H1 (cell line): ENCODE measurements around the gene FIGNL1. TPM values are rescaled to one million over a fixed set of nuclear protein-coding genes. Genes with fewer than 3 reads are reported as not detected.

Experiments used
- CTCF ChIA-PET: fragments of 300-600 bp; sonication (Branson Sonifier 250); formaldehyde crosslinking; loops from one replicate; lab custom pipeline; 2021; ENCODE audit not compliant: partially characterized antibody; lab: Charles Lee
- POLR2A ChIA-PET: fragments of 300-600 bp; sonication (Branson Sonifier 250); formaldehyde crosslinking; loops from one replicate; lab custom pipeline; 2021; ENCODE audit warnings: inconsistent platforms; ENCODE audit not compliant: partially characterized antibody; lab: Charles Lee
- DNase-seq, 2 experiments: peaks; one replicate each; pipeline versions ENCODE4 v3.0.0 to v3.0.0-alpha.2; 2010 to 2022; ENCODE audit warnings: low spot score in 2 of 2, low read depth in 1 of 2, mixed read lengths in 1 of 2
- FAIRE-seq: peaks from 2 replicates; lab custom pipeline; 2011; peaks lifted over from hg19 to GRCh38; lab: Jason Lieb, UNC
- H2AFZ ChIP-seq: 2 replicates; pipeline ENCODE4 v1.8.1; 2012; ENCODE audit warnings: low read length, inconsistent platforms
- H2AK5ac ChIP-seq: 2 replicates; pipeline ENCODE4 v1.6.1; 2013; ENCODE audit warnings: low read depth, low read length
- H2BK120ac ChIP-seq: replicated peaks from 2 replicates; pipeline ENCODE3; 2013; ENCODE audit warnings: low read depth, low read length, inconsistent platforms
- H2BK12ac ChIP-seq: 2 replicates; pipeline ENCODE4 v1.6.1; 2013; ENCODE audit warnings: low read depth, low read length
- H2BK15ac ChIP-seq: 2 replicates; pipeline ENCODE4 v1.6.1; 2013; ENCODE audit warnings: low read length
- H2BK20ac ChIP-seq: 2 replicates; pipeline ENCODE4 v1.6.1; 2013; ENCODE audit warnings: low read length
- H2BK5ac ChIP-seq: 2 replicates; pipeline ENCODE4 v1.6.1; 2013; ENCODE audit warnings: low read depth, low read length
- H3K14ac ChIP-seq: 2 replicates; pipeline ENCODE4 v1.6.1; 2013; ENCODE audit warnings: inconsistent platforms; ENCODE audit not compliant: insufficient read length
- H3K18ac ChIP-seq: 2 replicates; pipeline ENCODE4 v1.6.1; 2013; ENCODE audit warnings: low read length; ENCODE audit errors: extremely low read depth
- H3K23ac ChIP-seq: 2 replicates; pipeline ENCODE4 v1.6.1; 2013; ENCODE audit warnings: inconsistent platforms; ENCODE audit not compliant: insufficient read length
- H3K23me2 ChIP-seq: 2 replicates; pipeline ENCODE4 v1.6.1; 2013; ENCODE audit warnings: low read depth, low read length
- H3K27ac ChIP-seq: 2 replicates; pipeline ENCODE4 v1.6.1; 2011; ENCODE audit warnings: low read depth, low read length, inconsistent platforms
- H3K27me3 ChIP-seq, 4 experiments: replicated peaks in 1 of 4; 1 replicate in 1 of 4; 2 replicates in 3 of 4; pipeline versions ENCODE4 v1.6.1 to v1.8.1; 2011 to 2013; ENCODE audit warnings: low read length in 3 of 4, mild to moderate bottlenecking in 3 of 4, inconsistent platforms in 2 of 4, mixed read lengths in 2 of 4, moderate library complexity in 1 of 4; ENCODE audit not compliant: control insufficient read depth in 3 of 4, insufficient read depth in 3 of 4; ENCODE audit errors: extremely low read depth in 1 of 4
- H3K36me3 ChIP-seq, 4 experiments: 2 replicates each; pipeline versions ENCODE4 v1.6.1 to v1.8.1; 2011 to 2013; ENCODE audit warnings: mild to moderate bottlenecking in 4 of 4, low read length in 3 of 4, moderate library complexity in 2 of 4, control low read depth in 1 of 4, inconsistent platforms in 1 of 4; ENCODE audit not compliant: insufficient read depth in 4 of 4, control insufficient read depth in 2 of 4
- H3K4ac ChIP-seq: replicated peaks from 2 replicates; pipeline ENCODE3; 2013; ENCODE audit warnings: low read length, low read depth, mixed read lengths, inconsistent platforms; ENCODE audit not compliant: insufficient read length
- H3K4me1 ChIP-seq, 4 experiments: replicated peaks in 1 of 4; 1 replicate in 1 of 4; 2 replicates in 3 of 4; pipeline versions ENCODE4 v1.6.1 to v1.8.1; 2011 to 2013; ENCODE audit warnings: low read length in 3 of 4, inconsistent platforms in 2 of 4, mixed read lengths in 1 of 4; ENCODE audit not compliant: insufficient read depth in 4 of 4, control insufficient read depth in 3 of 4
- H3K4me2 ChIP-seq, 2 experiments: 2 replicates each; pipeline versions ENCODE4 v1.6.1 to v1.8.1; 2011 to 2013; ENCODE audit warnings: low read depth in 2 of 2, low read length in 2 of 2, control low read depth in 1 of 2, inconsistent platforms in 1 of 2, mild to moderate bottlenecking in 1 of 2; ENCODE audit not compliant: insufficient read depth in 1 of 2
- H3K4me3 ChIP-seq, 4 experiments: fragments of 200-600, 300-600 bp in 1 of 4; sonication (generic), shearing (Covaris generic), sonication (Bioruptor Twin) in 1 of 4; 2 replicates each; pipeline versions ENCODE4 v1.5.1 to v1.8.1; 2011 to 2016; ENCODE audit warnings: low read length in 4 of 4, low read depth in 3 of 4, control low read depth in 2 of 4, inconsistent platforms in 2 of 4, mild to moderate bottlenecking in 2 of 4, mixed read lengths in 1 of 4, moderate library complexity in 1 of 4; ENCODE audit not compliant: insufficient read depth in 2 of 4; ENCODE audit errors: extremely low read depth in 1 of 4
- H3K56ac ChIP-seq: replicated peaks from 2 replicates; pipeline ENCODE3; 2013; ENCODE audit warnings: low read depth, mild to moderate bottlenecking, mixed read lengths, low read length, inconsistent platforms; ENCODE audit not compliant: insufficient read length
- H3K79me1 ChIP-seq: 2 replicates; pipeline ENCODE4 v1.6.1; 2013; ENCODE audit warnings: low read depth, low read length, control low read depth
- H3K79me2 ChIP-seq, 2 experiments: 2 replicates each; pipeline versions ENCODE4 v1.6.1 to v1.8.1; 2012 to 2013; ENCODE audit warnings: low read length in 2 of 2, mild to moderate bottlenecking in 2 of 2, inconsistent platforms in 1 of 2; ENCODE audit not compliant: insufficient read depth in 2 of 2, control insufficient read depth in 1 of 2
- H3K9ac ChIP-seq, 4 experiments: replicated peaks in 1 of 4; 1 replicate in 1 of 4; 2 replicates in 3 of 4; pipeline versions ENCODE4 v1.6.1 to v1.8.1; 2011 to 2013; ENCODE audit warnings: low read depth in 3 of 4, low read length in 3 of 4, control low read depth in 2 of 4, mild to moderate bottlenecking in 2 of 4, moderate library complexity in 2 of 4, inconsistent platforms in 1 of 4; ENCODE audit errors: extremely low read depth in 1 of 4
- H3K9me3 ChIP-seq, 2 experiments: 2 replicates each; pipeline versions ENCODE4 v1.6.1 to v1.8.1; 2012 to 2013; ENCODE audit warnings: mild to moderate bottlenecking in 2 of 2, moderate library complexity in 2 of 2, control low read depth in 1 of 2, inconsistent platforms in 1 of 2, low read depth in 1 of 2, low read length in 1 of 2, mixed read lengths in 1 of 2; ENCODE audit not compliant: insufficient read depth in 2 of 2
- H4K20me1 ChIP-seq, 2 experiments: replicated peaks in 1 of 2; 2 replicates each; pipeline versions ENCODE3 to v1.8.1; 2011 to 2013; ENCODE audit warnings: inconsistent platforms in 2 of 2, low read length in 2 of 2, mild to moderate bottlenecking in 1 of 2; ENCODE audit not compliant: insufficient read depth in 2 of 2, control insufficient read depth in 1 of 2
- H4K5ac ChIP-seq: 2 replicates; pipeline ENCODE4 v1.6.1; 2013; ENCODE audit warnings: low read length, low read depth, mixed read lengths, inconsistent platforms; ENCODE audit not compliant: insufficient read length
- H4K8ac ChIP-seq: 2 replicates; pipeline ENCODE4 v1.8.0; 2013; ENCODE audit warnings: mild to moderate bottlenecking, moderate library complexity, low read length, inconsistent platforms; ENCODE audit not compliant: insufficient read depth; ENCODE audit errors: extremely low read depth
- H4K91ac ChIP-seq: replicated peaks from 2 replicates; pipeline ENCODE3; 2013; ENCODE audit warnings: low read length, mixed read lengths, inconsistent platforms; ENCODE audit not compliant: insufficient read length
- BRCA1 ChIP-seq: IDR thresholded peaks from 2 replicates; pipeline ENCODE4 v1.6.1; 2012; ENCODE audit warnings: low read depth, low read length, improper control_type of control experiment
- GTF2F1 ChIP-seq: IDR thresholded peaks from 2 replicates; pipeline ENCODE4 v1.6.1; 2012; ENCODE audit warnings: low read depth, low read length, improper control_type of control experiment, borderline replicate concordance
- JUND ChIP-seq: IDR thresholded peaks from 2 replicates; pipeline ENCODE4 v1.6.1; 2011; ENCODE audit warnings: mild to moderate bottlenecking, improper control_type of control experiment, low read length
- KDM4A ChIP-seq: IDR thresholded peaks from one replicate; pipeline ENCODE4 v1.7.1; 2012; ENCODE audit warnings: low read depth, mild to moderate bottlenecking, moderate library complexity, low read length, inconsistent platforms; ENCODE audit not compliant: severe bottlenecking
- KDM5A ChIP-seq: fragments of 200-600 bp; IDR thresholded peaks from 2 replicates; pipeline ENCODE4 v1.7.1; 2012; ENCODE audit warnings: mild to moderate bottlenecking, low read length, inconsistent platforms, mixed read lengths
- NANOG ChIP-seq: IDR thresholded peaks from 2 replicates; pipeline ENCODE4 v1.6.1; 2011; ENCODE audit warnings: low read length, low read depth, mild to moderate bottlenecking, inconsistent platforms; ENCODE audit not compliant: insufficient read depth, poor library complexity, severe bottlenecking
- PHF8 ChIP-seq: fragments of 200-600 bp; sonication (generic); conservative IDR thresholded peaks from 2 replicates; pipeline ENCODE4 v1.7.1; 2012; ENCODE audit warnings: low read depth, mild to moderate bottlenecking, inconsistent platforms, low read length, moderate library complexity
- SAP30 ChIP-seq: fragments of 300-600 bp; sonication (generic); IDR thresholded peaks from 2 replicates; pipeline ENCODE4 v1.7.1; 2012; ENCODE audit warnings: low read length, moderate library complexity, mild to moderate bottlenecking, inconsistent platforms; ENCODE audit not compliant: insufficient read depth, insufficient replicate concordance
- SRF ChIP-seq: IDR thresholded peaks from 2 replicates; pipeline ENCODE4 v1.6.1; 2011; ENCODE audit warnings: mild to moderate bottlenecking, low read depth, low read length, moderate library complexity
- TEAD4 ChIP-seq: IDR thresholded peaks from 2 replicates; pipeline ENCODE4 v1.6.1; 2012; ENCODE audit warnings: low read depth, low read length, inconsistent platforms, mixed read lengths
- USF2 ChIP-seq: IDR thresholded peaks from 2 replicates; pipeline ENCODE4 v1.6.1; 2011; ENCODE audit warnings: low read length, improper control_type of control experiment
- ZNF274 ChIP-seq: IDR thresholded peaks from 2 replicates; pipeline ENCODE4 v1.7.0; 2012; ENCODE audit warnings: low read length, borderline replicate concordance; ENCODE audit errors: extremely low read depth
- WGBS, 2 experiments: shearing (Covaris generic) in 1 of 2; methylation state at CpG; one replicate each; pipeline versions ENCODE4 v1.1.6 to v1.1.7; 2013 to 2015; ENCODE audit warnings: low lambda C conversion rate in 2 of 2, mixed read lengths in 2 of 2, inconsistent platforms in 1 of 2, low coverage in 1 of 2, missing lambda C conversion rate in 1 of 2; ENCODE audit not compliant: insufficient replicate concordance in 2 of 2, insufficient coverage in 1 of 2, insufficient read length in 1 of 2; ENCODE audit errors: extremely low coverage in 1 of 2, missing lambda C conversion rate in 1 of 2; 5-methylcytosine and 5-hydroxymethylcytosine counted together
- polyA plus RNA-seq, 7 experiments: library from polyadenylated mRNA; depleted of rRNA in 3 of 7; stranded (reverse) in 5 of 7; unstranded in 2 of 7; fragments of >200 nt in 5 of 7; fragments of 200-250 nt in 2 of 7; gene quantifications; 1 replicate in 5 of 7; 2 replicates in 1 of 7; 4 replicates in 1 of 7; pipeline versions ENCODE4 v1.2.1 to v1.2.3, GENCODE V29; 2011 to 2013; ENCODE audit warnings: missing spikeins in 2 of 7, mixed read lengths in 2 of 7
- total RNA-seq: library from RNA; stranded (reverse); fragmentation: NEBNext Ultra II Directional; extraction: Animal tissue kit (Norgen Biotek cat#: 25700); gene quantifications from 2 replicates; pipeline ENCODE4 v1.2.1, GENCODE V29; 2021
- TF ChIP-seq, protein P1 (sequence below): IDR thresholded peaks from 2 replicates; pipeline ENCODE4 v1.6.1; 2012; ENCODE audit warnings: inconsistent platforms

The FIGNL1 gene
- total and polyA plus RNA-seq, 2 of the 8 experiments (the other 6 are each of a cell fraction or from before 2014, with no cell fraction given), result 6.5 to 9.9 TPM

GRCh38 chr7:50428911-50429310 is 21.2 kb downstream of the FIGNL1 start:
- Histone ChIP-seq H2BK12ac (no peak overlapping the region), H3K36me3 (no peaks in the 10 kb centered on the region), H3K14ac (no peak overlapping the region), H2BK5ac (no peak overlapping the region), H3K4ac (no peak overlapping the region), H2AK5ac (no peak overlapping the region), H4K20me1 (no peaks in the 10 kb centered on the region), H3K9me3 (no peaks in the 10 kb centered on the region), H4K91ac (no peak overlapping the region), H4K5ac (no peak overlapping the region), H3K23ac (no peak overlapping the region), H3K9ac (no peak overlapping the region), H2BK20ac (no peak overlapping the region), H3K27ac (no peak overlapping the region), H2BK15ac (no peak overlapping the region), H3K27me3 (no peaks in the 10 kb centered on the region), H3K79me1 (no peaks in the 10 kb centered on the region), H4K8ac (no peak overlapping the region), H2BK120ac (no peak overlapping the region), H3K56ac (no peak overlapping the region), H3K4me3 (no peak overlapping the region), H3K79me2 (no peaks in the 10 kb centered on the region), H3K4me2 (no peak overlapping the region), H3K18ac (no peak overlapping the region), H2AFZ (no peak overlapping the region), H3K23me2 (no peaks in the 10 kb centered on the region), H3K4me1 (no peaks in the 10 kb centered on the region)
- ChIA-PET CTCF (interaction anchor here (0.6 to 2.4 kb wide), 4 partner anchors 9 to 284 kb away, joined by 3 to 6 read pairs (median 4); no protein-coding TSS in a partner anchor), POLR2A (no interaction called here)
- FAIRE-seq (no peak), DNase-seq (no peak)
- 89% methylated on average over 3 of the region's 3 CpGs; no CpG with 5 or more reads in 1 of the 2 experiments for WGBS, 2 experiments
- TF ChIP-seq KDM5A (no peak), KDM4A (no peak), SRF (no peak), GTF2F1 (no peak), ZNF274 (no peak), PHF8 (no peak), NANOG (no peak), TEAD4 (no peak), JUND (no peak), BRCA1 (no peak), USF2 (no peak), SAP30 (no peak)
- TF ChIP-seq, protein P1, sequence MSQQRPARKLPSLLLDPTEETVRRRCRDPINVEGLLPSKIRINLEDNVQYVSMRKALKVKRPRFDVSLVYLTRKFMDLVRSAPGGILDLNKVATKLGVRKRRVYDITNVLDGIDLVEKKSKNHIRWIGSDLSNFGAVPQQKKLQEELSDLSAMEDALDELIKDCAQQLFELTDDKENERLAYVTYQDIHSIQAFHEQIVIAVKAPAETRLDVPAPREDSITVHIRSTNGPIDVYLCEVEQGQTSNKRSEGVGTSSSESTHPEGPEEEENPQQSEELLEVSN, result no peak
